ENCODE results near the gene DOCK4. TPM values are rescaled to one million over a fixed set of nuclear protein-coding genes. Genes with fewer than 3 reads are reported as not detected.
A peak's percentile ranks its signal among the peaks of the same experiment; 100 is the strongest.

DOCK4 gene, protein sequence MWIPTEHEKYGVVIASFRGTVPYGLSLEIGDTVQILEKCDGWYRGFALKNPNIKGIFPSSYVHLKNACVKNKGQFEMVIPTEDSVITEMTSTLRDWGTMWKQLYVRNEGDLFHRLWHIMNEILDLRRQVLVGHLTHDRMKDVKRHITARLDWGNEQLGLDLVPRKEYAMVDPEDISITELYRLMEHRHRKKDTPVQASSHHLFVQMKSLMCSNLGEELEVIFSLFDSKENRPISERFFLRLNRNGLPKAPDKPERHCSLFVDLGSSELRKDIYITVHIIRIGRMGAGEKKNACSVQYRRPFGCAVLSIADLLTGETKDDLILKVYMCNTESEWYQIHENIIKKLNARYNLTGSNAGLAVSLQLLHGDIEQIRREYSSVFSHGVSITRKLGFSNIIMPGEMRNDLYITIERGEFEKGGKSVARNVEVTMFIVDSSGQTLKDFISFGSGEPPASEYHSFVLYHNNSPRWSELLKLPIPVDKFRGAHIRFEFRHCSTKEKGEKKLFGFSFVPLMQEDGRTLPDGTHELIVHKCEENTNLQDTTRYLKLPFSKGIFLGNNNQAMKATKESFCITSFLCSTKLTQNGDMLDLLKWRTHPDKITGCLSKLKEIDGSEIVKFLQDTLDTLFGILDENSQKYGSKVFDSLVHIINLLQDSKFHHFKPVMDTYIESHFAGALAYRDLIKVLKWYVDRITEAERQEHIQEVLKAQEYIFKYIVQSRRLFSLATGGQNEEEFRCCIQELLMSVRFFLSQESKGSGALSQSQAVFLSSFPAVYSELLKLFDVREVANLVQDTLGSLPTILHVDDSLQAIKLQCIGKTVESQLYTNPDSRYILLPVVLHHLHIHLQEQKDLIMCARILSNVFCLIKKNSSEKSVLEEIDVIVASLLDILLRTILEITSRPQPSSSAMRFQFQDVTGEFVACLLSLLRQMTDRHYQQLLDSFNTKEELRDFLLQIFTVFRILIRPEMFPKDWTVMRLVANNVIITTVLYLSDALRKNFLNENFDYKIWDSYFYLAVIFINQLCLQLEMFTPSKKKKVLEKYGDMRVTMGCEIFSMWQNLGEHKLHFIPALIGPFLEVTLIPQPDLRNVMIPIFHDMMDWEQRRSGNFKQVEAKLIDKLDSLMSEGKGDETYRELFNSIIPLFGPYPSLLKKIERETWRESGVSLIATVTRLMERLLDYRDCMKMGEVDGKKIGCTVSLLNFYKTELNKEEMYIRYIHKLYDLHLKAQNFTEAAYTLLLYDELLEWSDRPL (N-terminal part only)
- total RNA-seq = 10 to 100 TPM in 3 of 4 donors, 1 to 10 TPM in 1; 9.9 to 30.9 (median 13.7) TPM

DNA sequence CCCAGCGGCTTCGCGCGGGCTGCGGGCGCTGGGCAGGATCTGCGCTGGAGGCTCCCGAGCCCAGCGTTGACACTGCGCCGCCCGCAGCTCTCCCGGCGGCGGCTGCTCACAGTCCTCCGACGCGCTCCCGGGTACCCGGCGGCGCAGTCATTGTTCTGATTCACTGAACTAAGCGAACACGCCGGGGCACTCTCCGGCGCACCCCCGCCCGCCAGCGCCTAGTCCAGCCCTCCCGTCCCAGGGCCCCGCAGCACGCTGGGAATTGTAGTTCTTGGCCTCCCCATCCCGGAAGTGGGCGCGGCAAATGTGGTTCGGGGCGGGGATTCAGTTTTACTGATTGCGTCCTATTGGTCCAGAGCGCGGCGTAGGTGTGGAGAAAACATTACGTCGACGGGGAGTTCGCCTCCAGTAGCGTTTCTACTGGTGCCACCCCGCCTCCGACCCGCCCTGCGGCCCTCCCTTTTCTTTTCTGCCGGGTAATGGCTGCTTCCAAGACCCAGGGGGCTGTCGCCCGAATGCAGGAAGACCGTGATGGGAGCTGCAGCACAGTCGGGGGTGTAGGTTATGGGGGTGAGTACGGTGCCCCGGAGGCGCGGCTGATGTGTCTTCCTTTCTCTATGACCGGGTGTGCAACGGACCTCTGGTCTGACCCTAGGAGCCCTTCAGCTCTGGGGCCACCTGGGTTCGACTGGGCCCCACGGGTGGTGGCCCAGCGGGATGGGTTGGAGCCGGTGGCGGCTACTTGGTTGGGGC lies at the start of gene DOCK4, which contains the start of gene ZNF277:
TSS of gene DOCK4 (minus strand) at position 162 of the 753 bp plus-strand sequence. CDS start 261 bp downstream, outside the sequence.
TSS of gene ZNF277 (plus strand) at position 458 of the 753 bp plus-strand sequence. CDS start at position 480, 22 bp downstream.
- DNase-seq = peak; percentile 97
- Histone ChIP-seq H3K4me1 (peaks cover 6 to 54% (median 12%) of the 10 kb centered on the region in 3 donors), H3K9me3 (no peaks in the 10 kb centered on the region), H3K36me3 (no peaks in the 10 kb centered on the region), H3K4me3 (peak within 1 kb of the TSS; percentile 77 to 99 (median 80)), H3K27me3 (no peaks in the 10 kb centered on the region), H3K27ac (peak within 1 kb of the TSS; percentile 83 to 94 (median 90))
- intact Hi-C loops (cut with DNase I) = loop anchor here (10.0 kb wide), 1 partner anchor 248 kb away; the partner anchor contains the start of gene IFRD1
- TF ChIP-seq POLR2A (IDR thresholded peaks at IDR 0.05) = peak in 3 of 4 donors; percentile 83 to 93 (median 91)
- TF ChIP-seq, protein P1, sequence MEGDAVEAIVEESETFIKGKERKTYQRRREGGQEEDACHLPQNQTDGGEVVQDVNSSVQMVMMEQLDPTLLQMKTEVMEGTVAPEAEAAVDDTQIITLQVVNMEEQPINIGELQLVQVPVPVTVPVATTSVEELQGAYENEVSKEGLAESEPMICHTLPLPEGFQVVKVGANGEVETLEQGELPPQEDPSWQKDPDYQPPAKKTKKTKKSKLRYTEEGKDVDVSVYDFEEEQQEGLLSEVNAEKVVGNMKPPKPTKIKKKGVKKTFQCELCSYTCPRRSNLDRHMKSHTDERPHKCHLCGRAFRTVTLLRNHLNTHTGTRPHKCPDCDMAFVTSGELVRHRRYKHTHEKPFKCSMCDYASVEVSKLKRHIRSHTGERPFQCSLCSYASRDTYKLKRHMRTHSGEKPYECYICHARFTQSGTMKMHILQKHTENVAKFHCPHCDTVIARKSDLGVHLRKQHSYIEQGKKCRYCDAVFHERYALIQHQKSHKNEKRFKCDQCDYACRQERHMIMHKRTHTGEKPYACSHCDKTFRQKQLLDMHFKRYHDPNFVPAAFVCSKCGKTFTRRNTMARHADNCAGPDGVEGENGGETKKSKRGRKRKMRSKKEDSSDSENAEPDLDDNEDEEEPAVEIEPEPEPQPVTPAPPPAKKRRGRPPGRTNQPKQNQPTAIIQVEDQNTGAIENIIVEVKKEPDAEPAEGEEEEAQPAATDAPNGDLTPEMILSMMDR (IDR thresholded peaks at IDR 0.05) = peak in 3 of 6 experiments; percentile 4 to 35 (median 5)
- 0 to 2% methylated on average over 9 to 23 of the region's 67 CpGs for WGBS, 2 donors

DNA sequence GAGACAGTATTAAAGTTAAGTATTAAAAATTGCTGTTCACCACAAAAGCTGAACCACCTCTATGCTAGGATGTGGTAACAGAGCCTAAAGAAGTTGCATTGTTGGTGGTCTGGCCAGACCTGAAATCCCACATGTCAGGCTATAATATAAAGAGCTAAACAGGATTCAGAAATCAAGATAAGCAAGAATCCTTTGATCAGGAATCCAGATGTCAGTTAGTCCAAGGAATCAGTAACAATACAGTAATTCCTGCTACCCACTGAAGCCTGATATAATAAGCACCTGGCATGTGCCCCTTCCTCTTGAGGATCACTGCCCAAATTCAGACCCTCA lies 49.2 kb upstream of the DOCK4 start:
- intact Hi-C loops (cut with DNase I) = no loop called here
- no peaks in the 10 kb centered on the region for H3K27me3 ChIP-seq
- no peaks in the 10 kb centered on the region for H3K36me3 ChIP-seq
- peaks cover 0 to 8% (median 0%) of the 10 kb centered on the region in 3 donors for H3K4me1 ChIP-seq
- no peak for DNase-seq
- H3K9me3 ChIP-seq = no peaks in the 10 kb centered on the region
- H3K4me3 ChIP-seq = no peak overlapping the region
- TF ChIP-seq, protein P1 (IDR thresholded peaks at IDR 0.05) = no peak
- TF ChIP-seq POLR2A (IDR thresholded peaks at IDR 0.05) = no peak
- H3K27ac ChIP-seq = no peak overlapping the region

DNA sequence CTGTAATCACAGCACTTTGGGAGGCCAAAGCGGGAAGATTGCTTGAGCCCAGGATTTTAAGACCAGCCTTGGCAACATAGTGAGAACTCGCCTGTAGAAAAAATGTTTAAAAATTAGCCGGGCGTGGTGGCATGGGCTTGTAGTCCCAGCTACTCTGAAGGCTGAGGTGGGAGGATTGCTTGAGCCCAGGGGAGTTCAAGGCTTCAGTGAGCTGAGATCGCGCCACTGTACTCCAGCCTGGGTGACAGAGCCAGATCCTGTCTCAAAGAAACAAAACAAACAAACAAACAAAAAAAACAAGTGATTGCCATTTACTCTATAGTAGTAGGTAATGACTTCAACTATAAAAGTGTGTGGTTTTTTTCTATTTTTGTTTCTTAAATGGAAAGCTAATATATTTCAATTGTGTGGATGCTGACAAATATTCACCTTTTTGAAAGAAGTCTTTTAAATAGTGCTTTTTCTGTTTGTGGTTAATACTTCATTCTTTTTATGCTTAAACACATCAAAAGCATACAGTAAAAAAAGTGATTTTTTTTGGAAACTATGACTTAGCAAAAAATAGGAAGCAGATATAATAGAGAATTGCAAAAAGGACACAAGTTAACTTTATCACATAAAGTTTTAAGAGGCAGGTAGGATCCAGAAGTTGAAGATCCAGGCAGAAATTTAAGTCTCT lies 48.6 kb upstream of the DOCK4 start:
- DNase-seq = no peak
- H3K27me3 ChIP-seq = no peaks in the 10 kb centered on the region
- H3K9me3 ChIP-seq = no peaks in the 10 kb centered on the region
- no peak overlapping the region for H3K27ac ChIP-seq
- intact Hi-C loops (cut with DNase I) = no loop called here
- no peak overlapping the region for H3K4me3 ChIP-seq
- TF ChIP-seq, protein P1 (IDR thresholded peaks at IDR 0.05) = no peak
- no peak for TF ChIP-seq POLR2A (IDR thresholded peaks at IDR 0.05)
- 65 to 70% methylated on average over 6 of the region's 6 CpGs for WGBS, 2 donors
- peaks cover 0 to 8% (median 0%) of the 10 kb centered on the region in 3 donors for H3K4me1 ChIP-seq
- no peaks in the 10 kb centered on the region for H3K36me3 ChIP-seq

DNA sequence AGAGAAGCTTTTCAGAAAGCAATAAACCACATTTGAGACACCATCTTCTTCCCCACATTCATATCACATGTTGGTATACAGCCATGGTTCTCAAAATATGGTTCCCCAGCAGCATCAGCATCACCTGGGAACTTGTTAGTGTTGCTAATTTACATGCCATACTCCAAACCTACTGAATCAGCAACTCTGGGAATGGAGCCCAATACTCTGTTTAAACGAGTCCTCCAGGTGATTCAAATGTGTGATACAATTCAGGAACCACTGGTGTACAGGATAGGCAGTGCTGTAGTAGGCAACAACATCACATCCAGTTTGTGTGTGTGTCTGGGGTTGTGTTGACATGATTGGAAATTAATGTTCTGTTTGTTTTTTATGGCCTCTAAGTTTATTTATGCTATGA lies 48.0 kb upstream of the DOCK4 start:
- Histone ChIP-seq H3K4me3 (no peak overlapping the region), H3K36me3 (no peaks in the 10 kb centered on the region), H3K4me1 (peaks cover 0 to 8% (median 0%) of the 10 kb centered on the region in 3 donors), H3K27ac (no peak overlapping the region), H3K9me3 (no peaks in the 10 kb centered on the region), H3K27me3 (no peaks in the 10 kb centered on the region)
- 20 to 42% methylated on average over 1 of the region's 1 CpG for WGBS, 2 donors
- intact Hi-C loops (cut with DNase I) = no loop called here
- TF ChIP-seq POLR2A (IDR thresholded peaks at IDR 0.05) = no peak
- TF ChIP-seq, protein P1 (IDR thresholded peaks at IDR 0.05) = no peak
- no peak for DNase-seq

All from esophagus squamous epithelium (tissue), 5 donors.